ENCODE measurements around the gene TCF20.

The TCF20 gene

GRCh38 chr22:42269432-42270175 is 849 bp downstream of the TCF20 start:
- no peak overlapping the region for H2BK5ac ChIP-seq (ENCODE audit: low read depth, low read length, poor library complexity, severe bottlenecking)
- whole genome bisulfite sequencing: under 1% methylated on average over 55 of the region's 70 CpGs
- H4K8ac ChIP-seq (ENCODE audit: low read length): no peak overlapping the region
- peak overlapping the region; percentile 74 to 79 for H3K23ac ChIP-seq (ENCODE audit: low read length in 2 of 2)
- no peaks in the 10 kb centered on the region for H3K9me3 ChIP-seq (ENCODE audit: control insufficient read depth, low read length)
- no peak overlapping the region for H2AK5ac ChIP-seq (ENCODE audit: low read length, severe bottlenecking)
- peak overlapping the region; percentile 73 to 92 for H3K4me3 ChIP-seq (ENCODE audit: insufficient read depth in 1 of 2, low read depth in 1 of 2, low read length in 2 of 2)
- H3K9ac ChIP-seq (ENCODE audit: low read length): peak overlapping the region; percentile 86
- peak overlapping the region; percentile 80 for H2AFZ ChIP-seq (ENCODE audit: low read depth, low read length)
- no peak overlapping the region for H2BK12ac ChIP-seq (ENCODE audit: low read length in 2 of 2)
- H3K27ac ChIP-seq (ENCODE audit: low read length, poor library complexity, severe bottlenecking): peak overlapping the region; percentile 36
- no peaks in the 10 kb centered on the region for H3K36me3 ChIP-seq (ENCODE audit: control insufficient read depth in 1 of 2, insufficient read depth in 2 of 2, low read depth in 1 of 2, low read length in 2 of 2)
- H3K4ac ChIP-seq (ENCODE audit: low read depth in 1 of 2, low read length in 2 of 2): peak overlapping the region; percentile 54 to 81
- peaks cover 12% of the 10 kb centered on the region for H3K4me1 ChIP-seq (ENCODE audit: control insufficient read depth, insufficient read depth, low read depth, low read length)
- H2BK120ac ChIP-seq (ENCODE audit: low read depth, low read length): no peak overlapping the region
- no peak overlapping the region for H4K91ac ChIP-seq (ENCODE audit: low read length)
- peaks cover 0 to 4% of the 10 kb centered on the region in 2 experiments for H3K27me3 ChIP-seq (ENCODE audit: control insufficient read depth in 1 of 2, insufficient read depth in 1 of 2, low read length in 2 of 2)
- peak overlapping the region; percentile 29 to 85 for H3K18ac ChIP-seq (ENCODE audit: low read depth in 1 of 2, low read length in 2 of 2)
- DNase-seq: peak; percentile 40
- peaks cover 4% of the 10 kb centered on the region for H3K79me1 ChIP-seq (replicated peaks; ENCODE audit: low read length, poor library complexity, severe bottlenecking)
- no peak overlapping the region for H2BK15ac ChIP-seq (ENCODE audit: low read depth, poor library complexity, severe bottlenecking)
- H3K4me2 ChIP-seq (ENCODE audit: low read length, poor library complexity, severe bottlenecking): peak overlapping the region; percentile 91
- peak overlapping the region; percentile 17 to 61 for H3K14ac ChIP-seq (ENCODE audit: low read length in 2 of 2)

DNA sequence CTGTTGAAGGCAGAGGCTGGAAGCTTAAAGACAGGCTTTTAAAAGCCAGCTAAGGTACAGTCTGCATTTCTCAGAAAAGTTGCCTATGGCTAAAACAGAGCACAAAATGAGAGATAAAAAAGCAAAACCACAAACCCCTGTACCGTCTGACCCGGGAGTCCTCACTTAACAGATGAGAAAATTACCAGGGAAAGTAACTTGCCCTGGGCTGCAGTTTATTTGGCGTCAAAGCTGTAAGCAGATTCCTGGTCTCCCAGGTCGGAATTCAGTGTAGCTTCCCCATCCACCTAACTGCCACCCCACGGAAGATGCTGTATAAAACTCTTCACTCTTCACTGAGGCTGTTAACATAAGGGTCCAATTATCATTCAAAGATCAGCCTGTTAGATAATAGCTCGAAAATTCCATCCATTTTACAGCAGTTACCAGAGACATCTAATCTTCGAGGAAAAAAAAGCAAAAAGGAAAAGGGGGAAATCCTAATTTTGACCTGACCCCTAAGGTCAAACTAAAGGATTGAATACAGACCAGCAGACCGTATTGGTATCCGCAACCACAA is 1.5 kb downstream of the TCF20 start:
- peaks cover 0 to 1% of the 10 kb centered on the region in 2 experiments for H3K27me3 ChIP-seq (ENCODE audit: control insufficient read depth in 1 of 2, insufficient read depth in 1 of 2, low read length in 2 of 2)
- peak overlapping the region; percentile 91 for H3K4me2 ChIP-seq (ENCODE audit: low read length, poor library complexity, severe bottlenecking)
- H2BK120ac ChIP-seq (ENCODE audit: low read depth, low read length): no peak overlapping the region
- H3K23ac ChIP-seq (ENCODE audit: low read length in 2 of 2): no peak overlapping the region
- H3K79me1 ChIP-seq (replicated peaks; ENCODE audit: low read length, poor library complexity, severe bottlenecking): peaks cover 5% of the 10 kb centered on the region
- H2AFZ ChIP-seq (ENCODE audit: low read depth, low read length): no peak overlapping the region
- H3K9me3 ChIP-seq (ENCODE audit: control insufficient read depth, low read length): no peaks in the 10 kb centered on the region
- no peak overlapping the region for H4K8ac ChIP-seq (ENCODE audit: low read length)
- H3K36me3 ChIP-seq (ENCODE audit: control insufficient read depth in 1 of 2, insufficient read depth in 2 of 2, low read depth in 1 of 2, low read length in 2 of 2): no peaks in the 10 kb centered on the region
- H3K14ac ChIP-seq (ENCODE audit: low read length in 2 of 2): no peak overlapping the region
- no peak overlapping the region for H4K91ac ChIP-seq (ENCODE audit: low read length)
- H2AK5ac ChIP-seq (ENCODE audit: low read length, severe bottlenecking): no peak overlapping the region
- no peak overlapping the region for H3K18ac ChIP-seq (ENCODE audit: low read depth in 1 of 2, low read length in 2 of 2)
- no peak overlapping the region for H3K27ac ChIP-seq (ENCODE audit: low read length, poor library complexity, severe bottlenecking)
- no peak overlapping the region for H3K4ac ChIP-seq (ENCODE audit: low read depth in 1 of 2, low read length in 2 of 2)
- no peak for DNase-seq
- H2BK5ac ChIP-seq (ENCODE audit: low read depth, low read length, poor library complexity, severe bottlenecking): no peak overlapping the region
- peak overlapping the region; percentile 86 for H3K9ac ChIP-seq (ENCODE audit: low read length)
- 15% methylated on average over 9 of the region's 9 CpGs for WGBS
- peak overlapping the region; percentile 73 to 92 for H3K4me3 ChIP-seq (ENCODE audit: insufficient read depth in 1 of 2, low read depth in 1 of 2, low read length in 2 of 2)
- no peak overlapping the region for H2BK12ac ChIP-seq (ENCODE audit: low read length in 2 of 2)
- peaks cover 10% of the 10 kb centered on the region for H3K4me1 ChIP-seq (ENCODE audit: control insufficient read depth, insufficient read depth, low read depth, low read length)
- no peak overlapping the region for H2BK15ac ChIP-seq (ENCODE audit: low read depth, poor library complexity, severe bottlenecking)

- Histone ChIP-seq H2BK15ac (ENCODE audit: low read depth, poor library complexity, severe bottlenecking) (no peak overlapping the region), H3K18ac (ENCODE audit: low read depth in 1 of 2, low read length in 2 of 2) (no peak overlapping the region), H3K4me1 (ENCODE audit: control insufficient read depth, insufficient read depth, low read depth, low read length) (peaks cover 2% of the 10 kb centered on the region), H2BK5ac (ENCODE audit: low read depth, low read length, poor library complexity, severe bottlenecking) (no peak overlapping the region), H3K4me2 (ENCODE audit: low read length, poor library complexity, severe bottlenecking) (no peak overlapping the region), H3K4ac (ENCODE audit: low read depth in 1 of 2, low read length in 2 of 2) (no peak overlapping the region), H3K27ac (ENCODE audit: low read length, poor library complexity, severe bottlenecking) (no peak overlapping the region), H3K9ac (ENCODE audit: low read length) (no peak overlapping the region), H3K23ac (ENCODE audit: low read length in 2 of 2) (no peak overlapping the region), H2AFZ (ENCODE audit: low read depth, low read length) (no peak overlapping the region), H3K36me3 (ENCODE audit: control insufficient read depth in 1 of 2, insufficient read depth in 2 of 2, low read depth in 1 of 2, low read length in 2 of 2) (no peaks in the 10 kb centered on the region), H3K9me3 (ENCODE audit: control insufficient read depth, low read length) (no peaks in the 10 kb centered on the region), H2BK12ac (ENCODE audit: low read length in 2 of 2) (no peak overlapping the region), H2BK120ac (ENCODE audit: low read depth, low read length) (no peak overlapping the region), H4K91ac (ENCODE audit: low read length) (no peak overlapping the region), H4K8ac (ENCODE audit: low read length) (no peak overlapping the region), H3K4me3 (ENCODE audit: insufficient read depth in 1 of 2, low read depth in 1 of 2, low read length in 2 of 2) (no peak overlapping the region), H3K14ac (ENCODE audit: low read length in 2 of 2) (no peak overlapping the region), H2AK5ac (ENCODE audit: low read length, severe bottlenecking) (no peak overlapping the region), H3K79me1 (replicated peaks; ENCODE audit: low read length, poor library complexity, severe bottlenecking) (peaks cover 23% of the 10 kb centered on the region), H3K27me3 (ENCODE audit: control insufficient read depth in 1 of 2, insufficient read depth in 1 of 2, low read length in 2 of 2) (no peaks in the 10 kb centered on the region)
- no peak for DNase-seq
- WGBS: 100% methylated on average over 2 of the region's 2 CpGs
These were observed 5.1 kb downstream of the TCF20 start for GRCh38 chr22:42265321-42265720.

DNA sequence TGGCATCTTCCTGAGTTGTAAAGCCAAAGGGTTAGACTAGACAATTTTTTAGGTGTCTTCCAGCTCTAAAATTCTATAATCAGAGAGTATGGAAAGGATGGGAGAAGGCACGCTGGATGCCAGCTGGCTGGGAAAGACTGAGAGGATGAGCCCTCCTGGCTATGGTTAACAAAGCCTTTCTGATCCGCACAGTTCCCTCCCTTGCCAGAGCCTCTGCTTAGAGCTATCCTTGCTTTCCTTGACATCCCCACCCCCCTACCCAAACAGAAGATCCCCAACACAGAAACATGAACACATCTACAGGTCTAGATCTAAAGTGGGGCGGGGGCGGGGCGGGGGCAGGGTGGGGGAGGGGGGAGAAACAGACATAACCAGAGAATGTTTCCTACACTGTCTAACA is 6.5 kb downstream of the TCF20 start:
- Histone ChIP-seq H3K9me3 (ENCODE audit: control insufficient read depth, low read length) (no peaks in the 10 kb centered on the region), H3K9ac (ENCODE audit: low read length) (no peak overlapping the region), H3K79me1 (replicated peaks; ENCODE audit: low read length, poor library complexity, severe bottlenecking) (peaks cover 30% of the 10 kb centered on the region), H3K27me3 (ENCODE audit: control insufficient read depth in 1 of 2, insufficient read depth in 1 of 2, low read length in 2 of 2) (no peaks in the 10 kb centered on the region), H4K8ac (ENCODE audit: low read length) (no peak overlapping the region), H3K14ac (ENCODE audit: low read length in 2 of 2) (no peak overlapping the region), H4K91ac (ENCODE audit: low read length) (no peak overlapping the region), H3K27ac (ENCODE audit: low read length, poor library complexity, severe bottlenecking) (no peak overlapping the region), H3K4me1 (ENCODE audit: control insufficient read depth, insufficient read depth, low read depth, low read length) (peaks cover 2% of the 10 kb centered on the region), H3K4ac (ENCODE audit: low read depth in 1 of 2, low read length in 2 of 2) (no peak overlapping the region), H2BK120ac (ENCODE audit: low read depth, low read length) (no peak overlapping the region), H2AFZ (ENCODE audit: low read depth, low read length) (no peak overlapping the region), H3K36me3 (ENCODE audit: control insufficient read depth in 1 of 2, insufficient read depth in 2 of 2, low read depth in 1 of 2, low read length in 2 of 2) (no peaks in the 10 kb centered on the region), H3K4me3 (ENCODE audit: insufficient read depth in 1 of 2, low read depth in 1 of 2, low read length in 2 of 2) (no peak overlapping the region), H3K4me2 (ENCODE audit: low read length, poor library complexity, severe bottlenecking) (no peak overlapping the region), H3K18ac (ENCODE audit: low read depth in 1 of 2, low read length in 2 of 2) (no peak overlapping the region), H2BK5ac (ENCODE audit: low read depth, low read length, poor library complexity, severe bottlenecking) (no peak overlapping the region), H2BK12ac (ENCODE audit: low read length in 2 of 2) (no peak overlapping the region), H2AK5ac (ENCODE audit: low read length, severe bottlenecking) (no peak overlapping the region), H2BK15ac (ENCODE audit: low read depth, poor library complexity, severe bottlenecking) (no peak overlapping the region), H3K23ac (ENCODE audit: low read length in 2 of 2) (no peak overlapping the region)
- 84% methylated on average over 3 of the region's 5 CpGs for WGBS
- no peak for DNase-seq

Measured in mesenchymal stem cell (in vitro differentiated cells and primary cell).